Central memory CD8-positive, alpha-beta T cell (primary cell): Measurements from ENCODE around the gene MEMO1.
A peak's percentile ranks its signal among the peaks of the same experiment; 100 is the strongest.
"Not testable (repeated sequence)": the region's sequence is repeated elsewhere in the genome, so short reads cannot be mapped to it uniquely, and the experiment has no call there.

Experiments
- ATAC-seq: fragments of 150-1000 bp; cut with Tn5 transposase; replicated peaks from 2 replicates; pipeline ENCODE4 v1.10.0; 2022; ENCODE audit warnings: mild to moderate bottlenecking, moderate FRiP score, moderate number of reproducible peaks; ENCODE audit not compliant: poor library complexity, severe bottlenecking; ENCODE audit errors: extremely low read depth
- DNase-seq, 2 donors: peaks; one replicate each; pipeline ENCODE4 v3.0.0; 2021; ENCODE audit warnings: low spot score in 2 of 2
- H3K27ac Mint-ChIP-seq: one replicate; pipeline ENCODE4 v1.8.0; 2022; ENCODE audit warnings: low read depth, mild to moderate bottlenecking, moderate library complexity, mixed read lengths
- H3K27me3 Mint-ChIP-seq: one replicate; pipeline ENCODE4 v1.8.0; 2022; ENCODE audit warnings: mixed read lengths
- H3K36me3 Mint-ChIP-seq: one replicate; pipeline ENCODE4 v1.8.0; 2022; ENCODE audit warnings: mild to moderate bottlenecking, moderate library complexity, mixed read lengths; ENCODE audit not compliant: insufficient read depth
- H3K4me1 Mint-ChIP-seq: one replicate; pipeline ENCODE4 v1.8.0; 2022; ENCODE audit warnings: mixed read lengths
- H3K4me3 Mint-ChIP-seq: one replicate; pipeline ENCODE4 v1.8.0; 2022; ENCODE audit warnings: mild to moderate bottlenecking, moderate library complexity, mixed read lengths
- H3K9me3 Mint-ChIP-seq: one replicate; pipeline ENCODE4 v1.8.0; 2022; ENCODE audit warnings: mixed read lengths

MEMO1 gene

DNA sequence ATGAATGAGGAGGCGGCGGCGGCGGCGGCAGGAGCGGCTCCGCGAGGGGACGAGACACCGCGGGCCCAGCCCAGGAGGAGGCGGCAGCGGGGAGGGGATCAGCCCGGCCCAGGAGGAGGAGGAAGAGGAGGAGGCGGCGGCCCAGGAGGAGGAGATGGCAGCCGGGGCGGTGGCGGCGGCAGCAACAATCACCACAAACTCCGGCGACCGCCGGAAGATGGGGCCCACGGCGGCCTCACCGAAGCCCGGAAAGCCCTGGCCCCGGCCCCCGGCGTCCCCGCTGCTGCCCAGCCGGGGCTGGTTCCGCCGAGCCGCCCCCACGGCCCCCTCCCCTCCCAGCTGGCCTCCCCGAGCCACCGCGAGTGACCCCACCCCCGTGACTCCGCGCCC lies 533 bp downstream of the MEMO1 start:
- peaks cover 44% of the 10 kb centered on the region for H3K4me1 Mint-ChIP-seq
- H3K4me3 Mint-ChIP-seq: peak overlapping the region; percentile 92
- DNase-seq (peak; percentile 48 to 61), ATAC-seq (peak; percentile 78)
- H3K9me3 Mint-ChIP-seq, H3K27me3 Mint-ChIP-seq: not testable (repeated sequence)
- H3K27ac Mint-ChIP-seq: peak overlapping the region; percentile 78
- H3K36me3 Mint-ChIP-seq: peaks cover 11% of the 10 kb centered on the region

DNA sequence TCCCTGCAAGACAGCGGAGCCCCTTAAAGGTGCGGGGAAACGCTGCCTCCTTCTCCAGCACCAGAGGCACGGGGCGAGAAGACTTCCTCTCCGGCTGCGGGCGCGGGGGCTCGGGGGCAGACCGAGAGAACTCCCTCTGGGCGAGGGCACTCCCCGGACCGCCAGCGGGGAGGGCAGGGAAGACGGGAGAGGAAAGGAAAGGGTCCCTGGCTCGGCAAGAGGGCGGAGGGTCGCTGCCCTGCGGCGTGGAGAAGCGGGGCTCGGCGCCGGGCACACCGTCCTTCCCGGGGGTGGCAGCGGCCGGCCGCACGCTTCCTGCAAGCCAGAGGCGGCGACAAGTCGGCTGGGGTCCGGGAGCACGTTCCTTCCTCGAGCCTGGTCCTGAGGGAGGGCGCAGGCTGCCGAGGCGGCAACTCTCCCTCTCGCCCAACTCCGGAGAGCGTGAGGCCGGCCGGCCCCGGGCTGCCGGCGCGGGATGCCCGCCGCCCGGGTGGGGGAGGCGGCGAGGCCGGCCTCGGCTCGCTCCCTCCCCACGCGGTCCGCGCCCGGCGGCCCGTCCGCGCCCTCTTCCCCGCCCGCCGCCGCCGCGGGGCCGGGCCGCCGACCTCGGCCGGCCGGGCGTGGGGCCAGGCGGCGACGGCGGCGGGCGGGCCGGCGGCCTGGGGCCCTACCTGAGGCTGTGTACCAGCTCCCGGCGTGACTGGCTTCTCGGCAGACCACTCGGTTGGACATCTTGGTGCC lies 1.1 kb downstream of the MEMO1 start:
- H3K4me1 Mint-ChIP-seq: peaks cover 50% of the 10 kb centered on the region
- peaks cover 11% of the 10 kb centered on the region for H3K36me3 Mint-ChIP-seq
- peak overlapping the region; percentile 73 for H3K27ac Mint-ChIP-seq
- DNase-seq (peak; percentile 19 to 23), ATAC-seq (no peak)
- H3K9me3 Mint-ChIP-seq: no peaks in the 10 kb centered on the region
- peak overlapping the region; percentile 92 for H3K4me3 Mint-ChIP-seq
- no peaks in the 10 kb centered on the region for H3K27me3 Mint-ChIP-seq

DNA sequence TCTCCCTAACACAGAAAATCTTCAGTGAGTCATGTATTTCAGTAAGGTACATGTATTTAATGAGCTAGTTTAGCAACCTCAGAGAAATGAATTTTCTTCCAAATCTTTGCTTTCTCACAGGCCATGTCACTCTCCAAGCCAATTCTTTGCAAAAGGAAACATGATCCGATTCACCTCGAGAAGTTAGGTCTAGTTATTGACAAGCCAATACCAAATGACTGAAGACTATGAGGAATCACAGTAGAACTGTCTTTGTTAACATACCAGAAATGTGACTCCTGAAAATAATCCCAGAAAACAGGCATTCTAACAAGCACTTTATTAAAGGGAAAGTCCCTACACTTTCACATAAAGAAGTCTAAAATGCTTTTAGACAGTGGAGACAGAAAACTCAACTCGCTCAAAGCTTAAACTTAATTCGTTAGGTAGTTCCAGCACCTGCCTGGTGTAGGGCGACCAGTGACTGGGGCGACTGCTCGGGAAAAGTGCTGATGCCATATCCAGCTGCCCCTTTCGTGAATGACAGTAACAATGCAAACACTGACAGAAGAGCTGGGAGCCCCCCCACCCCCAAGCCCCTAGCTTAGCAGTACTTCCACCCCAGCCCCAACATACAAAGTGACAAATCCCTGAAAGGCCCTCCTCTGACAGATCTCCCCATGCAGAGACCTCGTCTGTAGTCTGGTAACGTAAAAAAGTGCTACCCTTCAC lies 1.8 kb downstream of the MEMO1 start:
- H3K9me3 Mint-ChIP-seq: no peaks in the 10 kb centered on the region
- peaks cover 11% of the 10 kb centered on the region for H3K36me3 Mint-ChIP-seq
- ATAC-seq: no peak
- H3K27me3 Mint-ChIP-seq: no peaks in the 10 kb centered on the region
- no peak for DNase-seq
- peak overlapping the region; percentile 92 for H3K4me3 Mint-ChIP-seq
- H3K4me1 Mint-ChIP-seq: peaks cover 57% of the 10 kb centered on the region
- peak overlapping the region; percentile 73 for H3K27ac Mint-ChIP-seq

DNA sequence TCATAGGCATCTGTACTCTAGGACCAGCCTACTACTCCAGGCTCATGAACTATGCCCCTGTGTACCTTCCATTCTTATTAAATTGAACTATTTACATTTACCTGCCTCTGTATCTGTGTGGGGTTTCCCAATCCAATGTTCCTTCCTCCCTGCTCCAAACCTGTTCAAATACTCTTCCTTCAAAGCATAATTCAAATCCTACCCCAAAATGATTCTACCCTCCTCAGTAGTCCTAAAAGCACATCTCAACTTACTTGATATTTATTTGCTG lies 3.8 kb downstream of the MEMO1 start:
- ATAC-seq: no peak
- H3K4me1 Mint-ChIP-seq: peaks cover 62% of the 10 kb centered on the region
- no peaks in the 10 kb centered on the region for H3K27me3 Mint-ChIP-seq
- H3K27ac Mint-ChIP-seq: no peak overlapping the region
- peaks cover 11% of the 10 kb centered on the region for H3K36me3 Mint-ChIP-seq
- no peak for DNase-seq
- no peak overlapping the region for H3K4me3 Mint-ChIP-seq
- H3K9me3 Mint-ChIP-seq: no peaks in the 10 kb centered on the region

DNA sequence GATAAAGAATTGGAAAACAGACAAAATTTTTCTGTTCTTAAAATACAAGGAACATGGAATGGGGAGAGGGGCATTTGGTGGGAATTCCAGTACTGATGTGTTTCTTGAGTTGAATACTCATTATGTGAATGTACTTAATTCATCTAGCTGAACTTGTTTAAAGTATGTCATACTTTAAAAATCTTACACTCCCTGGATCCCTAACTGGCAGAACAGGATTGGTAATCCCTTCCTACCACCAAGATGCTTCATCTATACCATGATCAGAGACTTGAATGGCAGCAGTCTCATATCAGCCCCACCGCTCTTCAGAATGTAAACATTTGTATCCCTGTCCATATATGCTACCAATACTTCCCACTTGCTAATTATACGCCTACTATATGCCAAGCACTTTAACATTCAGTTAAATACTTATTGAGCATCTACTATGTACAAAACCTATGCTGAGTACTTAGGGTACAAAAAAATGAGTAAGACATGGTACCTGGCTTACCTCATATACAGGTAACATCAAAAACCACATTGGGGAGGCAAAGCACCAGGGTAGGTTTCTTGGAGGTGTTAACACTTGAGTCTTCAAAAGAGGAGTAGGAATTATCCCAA lies 5.3 kb downstream of the MEMO1 start:
- Mint-ChIP-seq H3K27me3 (no peaks in the 10 kb centered on the region), H3K27ac (no peak overlapping the region), H3K4me3 (no peak overlapping the region), H3K4me1 (peaks cover 57% of the 10 kb centered on the region), H3K9me3 (no peaks in the 10 kb centered on the region), H3K36me3 (peaks cover 9% of the 10 kb centered on the region)
- ATAC-seq: no peak
- no peak for DNase-seq

DNA sequence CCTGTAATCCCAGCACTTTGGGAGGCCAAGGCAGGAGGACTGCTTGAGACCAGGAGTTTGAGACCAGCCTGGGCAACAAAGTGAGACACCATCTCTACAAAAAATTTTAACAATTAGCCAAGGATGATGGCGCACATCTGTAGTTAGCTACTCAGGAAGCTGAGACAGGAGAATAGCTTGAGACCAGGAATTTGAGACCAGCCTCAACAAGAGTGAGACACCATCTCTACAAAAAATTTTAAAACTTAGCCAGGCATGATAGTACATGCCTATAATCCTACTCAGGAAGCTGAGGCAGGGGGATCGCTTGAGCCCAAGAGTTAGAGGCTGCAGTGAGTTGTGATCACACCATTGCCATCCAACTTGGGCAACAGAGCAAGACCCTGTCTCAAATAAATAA lies 7.0 kb downstream of the MEMO1 start:
- no peak overlapping the region for H3K27ac Mint-ChIP-seq
- no peak for DNase-seq
- ATAC-seq: no peak
- H3K27me3 Mint-ChIP-seq: no peaks in the 10 kb centered on the region
- no peaks in the 10 kb centered on the region for H3K9me3 Mint-ChIP-seq
- peaks cover 56% of the 10 kb centered on the region for H3K4me1 Mint-ChIP-seq
- no peak overlapping the region for H3K4me3 Mint-ChIP-seq
- H3K36me3 Mint-ChIP-seq: peaks cover 6% of the 10 kb centered on the region

DNA sequence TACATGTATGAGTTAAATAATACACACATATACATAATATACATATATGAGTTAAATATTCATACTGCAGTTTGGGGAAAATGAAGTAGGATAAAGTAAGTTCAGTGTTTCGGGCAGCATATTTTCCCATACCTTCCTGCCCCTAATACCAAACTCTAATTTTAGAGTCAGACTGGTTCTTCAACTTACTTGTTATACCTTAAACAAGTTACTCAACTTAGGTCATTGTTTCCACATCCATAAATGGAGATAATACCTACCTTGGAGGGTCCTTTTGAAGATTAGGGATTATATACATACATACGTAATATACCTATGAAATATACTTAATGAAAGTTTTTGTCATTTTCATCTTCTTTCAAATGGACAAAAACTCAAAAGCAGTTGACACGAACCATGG lies 8.4 kb downstream of the MEMO1 start:
- Mint-ChIP-seq H3K27ac (no peak overlapping the region), H3K27me3 (no peaks in the 10 kb centered on the region), H3K4me1 (peaks cover 53% of the 10 kb centered on the region), H3K4me3 (no peak overlapping the region), H3K36me3 (peaks cover 5% of the 10 kb centered on the region), H3K9me3 (no peaks in the 10 kb centered on the region)
- ATAC-seq (no peak), DNase-seq (no peak)

DNA sequence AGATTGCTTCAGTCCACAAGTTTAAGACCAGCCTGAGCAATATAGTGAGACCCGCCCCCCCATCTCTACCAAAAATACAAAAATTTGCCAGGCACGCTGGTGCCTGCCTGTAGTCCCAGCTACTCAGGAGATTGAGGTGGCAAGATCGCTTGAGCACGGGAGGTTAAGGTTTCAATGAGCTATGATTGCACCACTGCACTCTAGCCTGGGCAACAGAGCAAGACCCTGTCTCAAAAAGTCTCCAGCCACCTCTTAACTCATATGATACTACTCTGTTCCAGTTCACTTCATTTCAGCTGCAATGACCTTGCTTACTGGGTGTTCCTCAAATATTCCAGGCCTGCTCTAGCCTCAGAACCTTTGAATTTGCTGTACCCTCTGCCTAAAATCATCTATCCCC lies 11.4 kb downstream of the MEMO1 start:
- H3K4me3 Mint-ChIP-seq: no peak overlapping the region
- no peaks in the 10 kb centered on the region for H3K27me3 Mint-ChIP-seq
- ATAC-seq: no peak
- H3K36me3 Mint-ChIP-seq: peaks cover 8% of the 10 kb centered on the region
- DNase-seq: no peak
- peak overlapping the region; percentile 2 for H3K27ac Mint-ChIP-seq
- H3K4me1 Mint-ChIP-seq: peaks cover 47% of the 10 kb centered on the region
- H3K9me3 Mint-ChIP-seq: no peaks in the 10 kb centered on the region

DNA sequence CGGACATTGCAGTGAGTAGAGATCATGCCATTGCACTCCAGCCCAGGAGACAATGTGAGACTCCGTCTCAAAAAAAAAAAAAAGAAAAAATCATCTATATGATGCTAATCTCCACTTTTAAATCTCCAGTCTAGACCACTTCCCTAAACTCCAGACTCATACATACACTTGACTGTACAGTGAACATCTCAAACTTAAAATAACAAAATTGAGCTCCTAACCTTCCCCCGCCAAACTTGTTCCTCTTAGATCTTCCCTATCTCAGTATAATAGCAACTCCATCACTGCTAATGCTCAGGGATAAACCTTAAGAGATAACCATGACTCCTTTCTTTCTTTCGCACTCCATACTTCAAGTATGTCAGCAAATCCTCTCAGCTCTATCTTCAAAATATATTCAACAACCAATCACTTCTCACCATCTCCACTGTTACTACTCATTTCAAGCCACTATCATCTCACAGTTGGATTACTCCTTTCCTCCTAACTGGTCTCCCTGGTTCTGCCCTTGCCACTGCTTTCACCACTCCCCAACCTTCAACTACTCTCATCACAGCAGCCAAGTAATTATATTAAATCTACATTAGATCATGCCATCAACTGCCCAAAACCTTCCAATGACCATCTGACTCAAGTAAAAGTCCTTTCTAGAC lies 12.0 kb downstream of the MEMO1 start:
- Mint-ChIP-seq H3K9me3 (no peaks in the 10 kb centered on the region), H3K27ac (peak overlapping the region; percentile 2), H3K4me3 (no peak overlapping the region), H3K27me3 (no peaks in the 10 kb centered on the region), H3K36me3 (peaks cover 8% of the 10 kb centered on the region), H3K4me1 (peaks cover 43% of the 10 kb centered on the region)
- ATAC-seq (no peak), DNase-seq (no peak)

DNA sequence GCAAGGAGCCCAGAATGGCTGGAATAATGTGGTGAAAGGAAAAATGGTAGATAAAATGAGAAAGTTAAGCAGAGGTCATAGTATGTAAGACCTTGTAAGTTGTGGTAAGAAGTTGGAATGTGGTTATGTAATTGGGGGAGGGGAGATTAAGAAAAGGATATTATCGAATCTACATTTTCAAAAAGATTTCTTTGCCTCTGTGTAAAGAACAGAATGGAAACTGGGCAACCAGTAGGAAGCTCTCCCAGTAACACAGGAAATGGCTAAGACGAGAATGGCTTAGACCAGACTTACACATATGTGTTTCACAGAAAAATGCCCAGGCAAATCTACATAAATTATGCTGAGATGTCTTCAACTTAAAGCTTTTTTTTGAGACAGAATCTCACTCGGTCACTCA lies 13.2 kb downstream of the MEMO1 start:
- H3K27me3 Mint-ChIP-seq: no peaks in the 10 kb centered on the region
- no peak overlapping the region for H3K27ac Mint-ChIP-seq
- DNase-seq (no peak), ATAC-seq (peak; percentile 65)
- H3K4me1 Mint-ChIP-seq: peaks cover 45% of the 10 kb centered on the region
- H3K9me3 Mint-ChIP-seq: no peaks in the 10 kb centered on the region
- no peak overlapping the region for H3K4me3 Mint-ChIP-seq
- peaks cover 9% of the 10 kb centered on the region for H3K36me3 Mint-ChIP-seq

DNA sequence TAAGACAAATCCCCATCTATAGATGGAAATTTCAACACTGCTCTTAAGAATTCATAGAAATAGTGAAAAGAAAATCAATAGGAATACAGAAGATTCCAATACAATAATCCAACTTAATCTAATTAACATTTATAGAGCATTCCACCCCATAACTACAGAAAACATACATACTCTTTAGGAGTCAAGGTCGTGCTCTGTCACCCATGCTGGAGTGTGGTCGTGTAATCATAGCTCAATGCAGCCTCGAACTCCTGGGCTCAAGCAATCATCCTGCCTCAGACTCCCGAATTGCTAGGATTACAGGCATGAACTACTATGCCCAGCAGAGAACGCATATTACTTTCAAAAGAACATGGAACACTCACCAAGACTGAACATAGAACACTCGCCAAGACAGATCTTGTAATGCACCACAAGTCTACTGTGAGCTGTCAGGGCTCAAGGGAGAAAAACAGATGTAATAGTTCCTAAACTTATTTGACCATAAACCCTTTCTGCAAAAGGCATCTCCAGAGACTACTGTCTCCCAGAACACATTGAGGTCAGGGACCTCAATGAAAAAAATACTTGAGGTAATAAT lies 14.1 kb downstream of the MEMO1 start:
- no peaks in the 10 kb centered on the region for H3K27me3 Mint-ChIP-seq
- DNase-seq (no peak), ATAC-seq (no peak)
- H3K4me3 Mint-ChIP-seq: no peak overlapping the region
- H3K4me1 Mint-ChIP-seq: peaks cover 45% of the 10 kb centered on the region
- H3K27ac Mint-ChIP-seq: peak overlapping the region; percentile 45
- H3K36me3 Mint-ChIP-seq: peaks cover 9% of the 10 kb centered on the region
- H3K9me3 Mint-ChIP-seq: no peaks in the 10 kb centered on the region

DNA sequence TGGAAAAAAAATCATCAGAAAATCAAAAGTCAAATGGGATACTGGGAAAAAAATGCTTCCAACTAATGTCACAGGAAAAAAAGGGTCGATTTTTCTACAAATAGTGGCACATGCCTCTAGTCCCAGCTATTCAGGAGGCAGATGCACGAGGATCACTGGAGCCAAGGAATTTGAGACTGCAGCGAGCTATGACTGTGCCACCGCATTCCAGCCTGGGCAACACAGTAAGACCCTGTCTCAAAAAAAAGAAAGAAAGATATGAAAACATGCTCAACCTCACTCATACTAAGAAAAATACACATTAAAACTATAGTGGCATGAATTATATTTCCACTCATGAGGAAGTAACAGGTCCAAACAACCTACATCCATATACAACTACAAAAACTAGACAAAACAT lies 17.9 kb downstream of the MEMO1 start:
- ATAC-seq (no peak), DNase-seq (no peak)
- Mint-ChIP-seq H3K27me3 (no peaks in the 10 kb centered on the region), H3K9me3 (no peaks in the 10 kb centered on the region), H3K4me3 (no peak overlapping the region), H3K27ac (no peak overlapping the region), H3K4me1 (peaks cover 40% of the 10 kb centered on the region), H3K36me3 (peaks cover 6% of the 10 kb centered on the region)
